Fibroblast of lung (primary cell): ENCODE data around the gene PCSK7. TPM values are rescaled to one million over a fixed set of nuclear protein-coding genes. Genes with fewer than 3 reads are reported as not detected.
A peak's percentile ranks its signal among the peaks of the same experiment; 100 is the strongest.

ENCODE experiments used
- DNase-seq, 2 donors: peaks; one replicate each; pipeline versions ENCODE4 v3.0.0 to v3.0.0-alpha.2; 2010; ENCODE audit warnings: low read depth in 2 of 2
- H2AFZ ChIP-seq: 2 replicates; pipeline ENCODE4 v1.5.1; 2012; ENCODE audit warnings: low read length, control low read depth, inconsistent platforms
- H3K27ac ChIP-seq: 2 replicates; pipeline ENCODE4 v1.5.1; 2011; ENCODE audit warnings: low read length, control low read depth; ENCODE audit not compliant: insufficient read depth
- H3K27me3 ChIP-seq: 2 replicates; pipeline ENCODE4 v1.5.1; 2011; ENCODE audit warnings: mild to moderate bottlenecking, low read length; ENCODE audit not compliant: control insufficient read depth, insufficient read depth
- H3K36me3 ChIP-seq: 2 replicates; pipeline ENCODE4 v1.5.1; 2011; ENCODE audit warnings: low read length; ENCODE audit not compliant: control insufficient read depth, insufficient read depth
- H3K4me1 ChIP-seq: 2 replicates; pipeline ENCODE4 v1.5.1; 2011; ENCODE audit warnings: low read length; ENCODE audit not compliant: control insufficient read depth, insufficient read depth; ENCODE audit errors: extremely low read depth
- H3K4me2 ChIP-seq: 2 replicates; pipeline ENCODE4 v1.5.1; 2011; ENCODE audit warnings: low read length, control low read depth; ENCODE audit not compliant: insufficient read depth; ENCODE audit errors: extremely low read depth
- H3K4me3 ChIP-seq, 4 experiments: fragments of 200-600 bp in 1 of 4; sonication (generic) in 1 of 4; replicated peaks in 1 of 4; 2 replicates each; pipeline ENCODE4 v1.5.1; 2011 to 2016; ENCODE audit warnings: low read length in 4 of 4, low read depth in 3 of 4, mild to moderate bottlenecking in 3 of 4, control low read depth in 2 of 4, inconsistent platforms in 1 of 4, mixed read lengths in 1 of 4; ENCODE audit not compliant: insufficient read depth in 1 of 4; ENCODE audit errors: control extremely low read depth in 1 of 4
- H3K79me2 ChIP-seq: 2 replicates; pipeline ENCODE4 v1.5.1; 2012; ENCODE audit warnings: mild to moderate bottlenecking, low read length, inconsistent platforms; ENCODE audit not compliant: control insufficient read depth, insufficient read depth
- H3K9ac ChIP-seq: 2 replicates; pipeline ENCODE4 v1.5.1; 2011; ENCODE audit warnings: mild to moderate bottlenecking, low read length, control low read depth; ENCODE audit not compliant: insufficient read depth
- H3K9me3 ChIP-seq: 2 replicates; pipeline ENCODE4 v1.5.1; 2012; ENCODE audit warnings: low read depth, low read length; ENCODE audit not compliant: control insufficient read depth, insufficient read depth
- H4K20me1 ChIP-seq: 2 replicates; pipeline ENCODE4 v1.5.1; 2011; ENCODE audit warnings: low read length; ENCODE audit not compliant: control insufficient read depth, insufficient read depth; ENCODE audit errors: extremely low read depth
- EZH2 ChIP-seq: IDR thresholded peaks from 2 replicates; pipeline ENCODE4 v1.5.1; 2012; ENCODE audit warnings: low read length, control low read depth, mild to moderate bottlenecking; ENCODE audit errors: missing control alignments
- polyA plus RNA-seq, 2 donors: library from polyadenylated mRNA; depleted of rRNA in 1 of 2; stranded (reverse) in 1 of 2; unstranded in 1 of 2; fragments of >200 nt; gene quantifications; 2 replicates each; pipeline ENCODE4 v1.2.1, GENCODE V29; 2011 to 2012; ENCODE audit warnings: missing spikeins in 1 of 2
- total RNA-seq: library from RNA; depleted of rRNA; stranded (reverse); fragments of >200 nt; gene quantifications from 2 replicates; pipeline ENCODE4 v1.2.1, GENCODE V29; 2014
- TF ChIP-seq, protein P1 (sequence below), 2 donors: IDR thresholded peaks in 1 of 2; conservative IDR thresholded peaks in 1 of 2; 1 replicate in 1 of 2; 2 replicates in 1 of 2; pipeline ENCODE4 v1.5.1; 2011 to 2012; ENCODE audit warnings: low read length in 2 of 2, control low read depth in 1 of 2, inconsistent platforms in 1 of 2, low read depth in 1 of 2, mild to moderate bottlenecking in 1 of 2

Gene PCSK7
- total and polyA plus RNA-seq, 2 donors (not counting 1 experiment from before 2014, with no cell fraction given), result 26.8 to 38.3 TPM

DNA sequence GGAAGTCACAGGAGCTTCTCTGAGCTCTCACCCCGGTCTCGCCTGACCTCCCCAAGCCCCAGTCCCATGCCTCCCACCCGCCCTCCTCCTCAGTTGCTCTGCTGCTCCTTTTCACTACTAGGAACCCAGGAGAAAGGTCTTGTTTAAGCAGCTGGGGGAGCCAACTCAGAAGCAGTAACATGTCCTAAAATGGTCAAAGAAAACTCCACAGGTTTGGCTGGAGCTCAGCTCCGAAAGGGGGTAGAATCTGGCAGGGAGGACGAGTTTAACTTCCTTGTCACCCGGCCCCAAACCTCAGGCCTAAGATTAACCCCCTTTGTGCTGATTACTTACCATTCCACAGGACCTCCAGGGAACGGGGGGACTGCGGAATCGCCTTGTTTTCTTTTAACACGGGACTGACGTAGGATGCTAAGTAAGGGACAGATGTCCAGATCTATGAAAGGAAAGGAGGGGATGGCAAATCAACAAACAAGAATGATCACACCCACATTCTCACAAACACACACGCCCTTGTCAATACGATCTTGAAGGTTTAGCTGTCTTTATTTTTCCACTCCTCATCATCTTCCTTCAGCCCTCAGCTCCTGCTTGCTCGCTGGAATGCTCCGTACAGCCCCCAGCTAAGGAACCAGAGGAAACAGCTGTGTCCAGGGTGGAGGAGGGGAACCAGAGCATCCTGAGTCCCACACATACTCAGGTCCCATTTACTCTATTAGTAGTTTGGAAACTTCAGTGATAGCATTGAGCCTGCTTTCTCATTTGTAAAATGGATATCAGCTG is 13.5 kb downstream of the PCSK7 start:
- no peak overlapping the region for H3K9ac ChIP-seq
- peaks cover 3% of the 10 kb centered on the region for H3K36me3 ChIP-seq
- H3K9me3 ChIP-seq, result no peaks in the 10 kb centered on the region
- H3K4me1 ChIP-seq, result peaks cover 39% of the 10 kb centered on the region
- no peak overlapping the region for H3K4me3 ChIP-seq
- H2AFZ ChIP-seq, result no peak overlapping the region
- peak; percentile 66 to 78 for DNase-seq
- H3K4me2 ChIP-seq, result peak overlapping the region; percentile 11
- H3K27me3 ChIP-seq, result no peaks in the 10 kb centered on the region
- H3K27ac ChIP-seq, result peak overlapping the region; percentile 85
- no peaks in the 10 kb centered on the region for H4K20me1 ChIP-seq
- no peak for TF ChIP-seq EZH2
- TF ChIP-seq, protein P1, sequence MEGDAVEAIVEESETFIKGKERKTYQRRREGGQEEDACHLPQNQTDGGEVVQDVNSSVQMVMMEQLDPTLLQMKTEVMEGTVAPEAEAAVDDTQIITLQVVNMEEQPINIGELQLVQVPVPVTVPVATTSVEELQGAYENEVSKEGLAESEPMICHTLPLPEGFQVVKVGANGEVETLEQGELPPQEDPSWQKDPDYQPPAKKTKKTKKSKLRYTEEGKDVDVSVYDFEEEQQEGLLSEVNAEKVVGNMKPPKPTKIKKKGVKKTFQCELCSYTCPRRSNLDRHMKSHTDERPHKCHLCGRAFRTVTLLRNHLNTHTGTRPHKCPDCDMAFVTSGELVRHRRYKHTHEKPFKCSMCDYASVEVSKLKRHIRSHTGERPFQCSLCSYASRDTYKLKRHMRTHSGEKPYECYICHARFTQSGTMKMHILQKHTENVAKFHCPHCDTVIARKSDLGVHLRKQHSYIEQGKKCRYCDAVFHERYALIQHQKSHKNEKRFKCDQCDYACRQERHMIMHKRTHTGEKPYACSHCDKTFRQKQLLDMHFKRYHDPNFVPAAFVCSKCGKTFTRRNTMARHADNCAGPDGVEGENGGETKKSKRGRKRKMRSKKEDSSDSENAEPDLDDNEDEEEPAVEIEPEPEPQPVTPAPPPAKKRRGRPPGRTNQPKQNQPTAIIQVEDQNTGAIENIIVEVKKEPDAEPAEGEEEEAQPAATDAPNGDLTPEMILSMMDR (conservative IDR thresholded peaks at IDR 0.05 in 1 of 2, IDR thresholded peaks at IDR 0.05 in 1 of 2; ENCODE audit: low read depth in 1 of 2, low read length in 2 of 2), result no peak
- no peaks in the 10 kb centered on the region for H3K79me2 ChIP-seq

DNA sequence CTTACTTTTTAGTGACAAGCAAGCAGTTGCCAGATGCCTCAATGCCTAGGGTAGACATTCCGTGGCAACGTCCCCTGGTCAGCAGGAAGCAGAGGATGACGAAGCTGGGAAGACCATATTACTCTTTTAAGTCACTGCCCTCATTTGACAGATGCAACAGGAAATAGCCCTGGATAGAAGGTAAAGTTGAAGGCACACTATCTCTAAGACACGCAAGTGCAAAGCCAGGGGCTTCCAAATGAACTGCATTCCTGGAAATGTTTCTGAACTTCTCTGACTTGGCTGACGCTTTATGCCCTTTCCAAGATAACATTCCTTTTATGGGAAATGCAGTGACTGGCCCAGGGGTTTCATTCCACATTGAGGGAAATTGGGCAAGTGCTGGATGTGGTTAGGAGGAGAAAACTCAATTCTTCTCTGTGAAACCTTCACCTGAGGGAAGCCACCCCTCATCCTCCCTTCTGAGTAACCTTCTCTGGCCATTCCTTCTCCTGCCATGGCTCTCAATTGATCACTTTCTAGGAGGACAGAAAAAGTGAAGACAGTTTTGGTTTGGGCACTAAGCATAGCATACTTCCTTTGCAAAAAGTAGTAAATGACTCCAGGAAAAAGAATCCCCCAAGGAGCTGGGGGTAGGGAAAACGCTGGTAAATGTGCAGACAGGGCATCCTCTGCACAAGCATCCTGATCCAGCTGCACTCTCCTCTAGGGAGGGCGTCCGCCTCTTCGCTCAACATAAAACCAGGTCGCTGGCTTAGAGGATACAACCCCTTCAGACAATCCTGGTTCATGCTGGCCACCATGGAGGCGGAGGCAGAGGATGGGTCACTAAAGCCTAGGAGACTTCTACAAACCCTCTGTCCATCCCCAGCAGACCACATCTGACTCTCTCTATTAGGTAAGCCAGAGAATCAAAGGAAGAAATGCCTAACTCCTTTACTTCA is 14.5 kb downstream of the PCSK7 start:
- no peaks in the 10 kb centered on the region for H3K79me2 ChIP-seq
- TF ChIP-seq, protein P1 (conservative IDR thresholded peaks at IDR 0.05 in 1 of 2, IDR thresholded peaks at IDR 0.05 in 1 of 2; ENCODE audit: low read depth in 1 of 2, low read length in 2 of 2), result no peak
- TF ChIP-seq EZH2, result no peak
- no peaks in the 10 kb centered on the region for H3K9me3 ChIP-seq
- peaks cover 39% of the 10 kb centered on the region for H3K4me1 ChIP-seq
- H3K9ac ChIP-seq, result no peak overlapping the region
- peak overlapping the region; percentile 33 for H3K4me2 ChIP-seq
- peaks cover 5% of the 10 kb centered on the region for H3K36me3 ChIP-seq
- H4K20me1 ChIP-seq, result no peaks in the 10 kb centered on the region
- no peaks in the 10 kb centered on the region for H3K27me3 ChIP-seq
- no peak overlapping the region for H3K4me3 ChIP-seq
- peak overlapping the region; percentile 85 for H3K27ac ChIP-seq
- DNase-seq, result peak; percentile 70 to 95
- no peak overlapping the region for H2AFZ ChIP-seq
